Measurements from ENCODE around the gene CDK5RAP2. TPM values are rescaled to one million over a fixed set of nuclear protein-coding genes. Genes with fewer than 3 reads are reported as not detected.

Gene CDK5RAP2
- total and polyA plus RNA-seq, 9 of the 15 experiments (the other 6 are each of a cell fraction or from before 2014, with no cell fraction given): 19.9 to 68.8 (median 42.2) TPM

DNA sequence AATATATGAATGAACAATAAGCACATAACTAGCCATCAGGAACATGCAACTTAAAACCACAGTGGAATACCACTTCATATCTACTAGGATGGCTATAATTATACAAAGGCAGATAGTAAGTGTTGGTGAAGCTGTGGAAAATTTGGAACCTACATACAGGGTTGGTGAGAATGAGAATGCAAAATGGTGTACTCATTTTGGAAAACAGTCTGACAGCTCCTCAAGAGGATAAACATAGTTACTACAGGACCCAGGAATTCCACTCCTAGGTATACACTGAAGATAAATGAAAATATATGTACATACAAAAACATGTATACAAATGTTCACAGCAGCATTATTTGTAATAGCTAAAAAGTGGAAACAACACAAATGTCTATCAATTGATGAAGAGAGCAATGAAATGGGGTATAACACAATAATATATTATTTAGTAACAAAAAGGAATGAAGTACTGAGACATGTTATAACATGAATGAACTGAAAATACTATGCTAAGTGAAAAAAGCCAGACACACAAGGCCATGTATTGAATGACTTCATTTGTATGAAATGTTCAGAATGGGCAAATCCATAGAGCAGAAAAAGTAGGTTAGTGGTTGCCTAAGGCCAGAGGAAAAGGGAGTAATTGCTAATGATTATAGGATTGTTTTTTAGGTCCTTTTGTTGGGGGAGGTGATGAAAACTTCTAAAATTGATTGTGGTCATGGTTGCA lies 31.2 kb upstream of the CDK5RAP2 start:
- Histone ChIP-seq H3K4me2 (ENCODE audit: insufficient read depth, low read length) (no peak overlapping the region), H4K20me1 (replicated peaks; ENCODE audit: control insufficient read depth, insufficient read depth, low read length) (no peaks in the 10 kb centered on the region), H3K27ac (ENCODE audit: extremely low read depth, low read depth, low read length) (no peak overlapping the region), H3K4me1 (replicated peaks in 1 of 2; ENCODE audit: control insufficient read depth in 2 of 2, insufficient read depth in 2 of 2, low read length in 2 of 2) (no peaks in the 10 kb centered on the region), H3K36me3 (ENCODE audit: control insufficient read depth, insufficient read depth, low read length) (no peaks in the 10 kb centered on the region; the same call in 2 of the 3 replicates), H3K27me3 (ENCODE audit: control insufficient read depth in 2 of 2, insufficient read depth in 2 of 2, low read length in 2 of 2) (no peaks in the 10 kb centered on the region), H3K9me1 (ENCODE audit: control insufficient read depth, insufficient read depth, low read length) (no peaks in the 10 kb centered on the region), H3K79me2 (ENCODE audit: control insufficient read depth, insufficient read depth, low read length) (no peaks in the 10 kb centered on the region), H3K9ac (ENCODE audit: insufficient read depth in 1 of 2, low read depth in 2 of 2, low read length in 2 of 2) (no peak overlapping the region), H3K9me3 (replicated peaks; ENCODE audit: control insufficient read depth, insufficient read depth, low read depth, low read length) (no peaks in the 10 kb centered on the region), H2AFZ (ENCODE audit: low read depth, low read length) (no peak overlapping the region), H3K4me3 (no peak overlapping the region)
- in situ Hi-C loops (cut with MboI): loop anchor here (25.0 kb wide), 1 partner anchor 326 kb away; the partner anchor contains the start of gene TRAF1
- BruUV-seq (replicated peaks): no TSS peak
- FAIRE-seq (peak; percentile 46), ATAC-seq (peak; percentile 96), DNase-seq (ENCODE audit: extremely low read depth in 1 of 4, low spot score in 3 of 4) (peak; percentile 15 to 33 (median 20))
- intact Hi-C loops (cut with micrococcal nuclease): loop anchor here (10.0 kb wide), 2 partner anchors 254 to 324 kb away; no protein-coding TSS in a partner anchor
- CTCF ChIA-PET (ENCODE audit: low intra/inter-chr PET ratio): interaction anchor here (0.6 kb wide), 1 partner anchor 12 kb away, joined by 3 read pairs; no protein-coding TSS in a partner anchor
- POLR2A ChIA-PET: interaction anchor here (0.7 kb wide), 1 partner anchor 23 kb away, joined by 5 read pairs; no protein-coding TSS in a partner anchor
- TF ChIP-seq NR2F6 (CRISPR knock-in tag; IDR thresholded peaks at IDR 0.05): no peak
- TF ChIP-seq, protein P1, sequence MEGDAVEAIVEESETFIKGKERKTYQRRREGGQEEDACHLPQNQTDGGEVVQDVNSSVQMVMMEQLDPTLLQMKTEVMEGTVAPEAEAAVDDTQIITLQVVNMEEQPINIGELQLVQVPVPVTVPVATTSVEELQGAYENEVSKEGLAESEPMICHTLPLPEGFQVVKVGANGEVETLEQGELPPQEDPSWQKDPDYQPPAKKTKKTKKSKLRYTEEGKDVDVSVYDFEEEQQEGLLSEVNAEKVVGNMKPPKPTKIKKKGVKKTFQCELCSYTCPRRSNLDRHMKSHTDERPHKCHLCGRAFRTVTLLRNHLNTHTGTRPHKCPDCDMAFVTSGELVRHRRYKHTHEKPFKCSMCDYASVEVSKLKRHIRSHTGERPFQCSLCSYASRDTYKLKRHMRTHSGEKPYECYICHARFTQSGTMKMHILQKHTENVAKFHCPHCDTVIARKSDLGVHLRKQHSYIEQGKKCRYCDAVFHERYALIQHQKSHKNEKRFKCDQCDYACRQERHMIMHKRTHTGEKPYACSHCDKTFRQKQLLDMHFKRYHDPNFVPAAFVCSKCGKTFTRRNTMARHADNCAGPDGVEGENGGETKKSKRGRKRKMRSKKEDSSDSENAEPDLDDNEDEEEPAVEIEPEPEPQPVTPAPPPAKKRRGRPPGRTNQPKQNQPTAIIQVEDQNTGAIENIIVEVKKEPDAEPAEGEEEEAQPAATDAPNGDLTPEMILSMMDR (IDR thresholded peaks at IDR 0.05 in 2 of 3, conservative IDR thresholded peaks at IDR 0.05 in 1 of 3; ENCODE audit: insufficient read depth in 2 of 3, low read depth in 1 of 3, low read length in 3 of 3): peak; percentile 16 to 57 (median 43); a peak in 4 of 6 replicates
- TF ChIP-seq PCBP2 (IDR thresholded peaks at IDR 0.05; ENCODE audit: low read depth, low read length, poor library complexity, severe bottlenecking): no peak
- TF ChIP-seq POLR2G (IDR thresholded peaks at IDR 0.05; ENCODE audit: low read depth, low read length): no peak
- TF ChIP-seq, protein P2, sequence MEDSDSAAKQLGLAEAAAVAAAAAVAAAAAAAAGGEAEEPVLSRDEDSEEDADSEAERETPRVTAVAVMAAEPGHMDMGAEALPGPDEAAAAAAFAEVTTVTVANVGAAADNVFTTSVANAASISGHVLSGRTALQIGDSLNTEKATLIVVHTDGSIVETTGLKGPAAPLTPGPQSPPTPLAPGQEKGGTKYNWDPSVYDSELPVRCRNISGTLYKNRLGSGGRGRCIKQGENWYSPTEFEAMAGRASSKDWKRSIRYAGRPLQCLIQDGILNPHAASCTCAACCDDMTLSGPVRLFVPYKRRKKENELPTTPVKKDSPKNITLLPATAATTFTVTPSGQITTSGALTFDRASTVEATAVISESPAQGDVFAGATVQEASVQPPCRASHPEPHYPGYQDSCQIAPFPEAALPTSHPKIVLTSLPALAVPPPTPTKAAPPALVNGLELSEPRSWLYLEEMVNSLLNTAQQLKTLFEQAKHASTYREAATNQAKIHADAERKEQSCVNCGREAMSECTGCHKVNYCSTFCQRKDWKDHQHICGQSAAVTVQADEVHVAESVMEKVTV (CRISPR knock-in tag; IDR thresholded peaks at IDR 0.05): no peak
- peak; percentile 31; the same call in 1 of the 2 replicates for TF ChIP-seq C11orf30 (IDR thresholded peaks at IDR 0.05; ENCODE audit: low read depth)
- TF ChIP-seq RAD21 (CRISPR knock-in tag; conservative IDR thresholded peaks at IDR 0.05 in 1 of 2, IDR thresholded peaks at IDR 0.05 in 1 of 2): peak in 1 of 2 experiments; percentile 53; a peak in 3 of 4 replicates
- TF ChIP-seq ZNF766 (CRISPR knock-in tag; conservative IDR thresholded peaks at IDR 0.05): no peak
- TF ChIP-seq ZBTB1 (CRISPR knock-in tag; IDR thresholded peaks at IDR 0.05; ENCODE audit: borderline replicate concordance, low read depth): no peak
- TF ChIP-seq NFE2 (IDR thresholded peaks at IDR 0.05; ENCODE audit: low read depth): peak; percentile 55

All from K562 (cell line).